Breast epithelium (tissue), 4 donors: ENCODE measurements around the gene TUBB4B. TPM values are rescaled to one million over a fixed set of nuclear protein-coding genes. Genes with fewer than 3 reads are reported as not detected.
A peak's percentile ranks its signal among the peaks of the same experiment; 100 is the strongest.

Experiments used
- DNase-seq, 2 donors: peaks; one replicate each; pipeline ENCODE4 v3.0.0-alpha.2; 2019; ENCODE audit warnings: low spot score in 2 of 2
- H3K27ac ChIP-seq, 2 donors: fragments of 200-600 bp; sonication (generic) in 1 of 2; one replicate each; pipeline ENCODE4 v1.5.1; 2016 to 2019; ENCODE audit warnings: mild to moderate bottlenecking in 1 of 2
- H3K27me3 ChIP-seq, 2 donors: fragments of 200-600 bp; sonication (generic) in 1 of 2; one replicate each; pipeline versions ENCODE4 v1.5.1 to v1.6.0; 2017 to 2019; ENCODE audit warnings: control low read depth in 1 of 2, mild to moderate bottlenecking in 1 of 2
- H3K36me3 ChIP-seq: fragments of 200-600 bp; one replicate; pipeline ENCODE4 v1.5.1; 2019
- H3K4me1 ChIP-seq, 2 donors: fragments of 200-600 bp; sonication (generic); one replicate each; pipeline ENCODE4 v1.5.1; 2016 to 2019; ENCODE audit warnings: control low read depth in 1 of 2
- H3K4me3 ChIP-seq, 3 donors: fragments of 200-600 bp; sonication (generic); 1 replicate in 2 of 3; 2 replicates in 1 of 3; pipeline ENCODE4 v1.5.1; 2016 to 2019; ENCODE audit warnings: mild to moderate bottlenecking in 3 of 3, moderate library complexity in 2 of 3
- H3K9me3 ChIP-seq, 2 donors: fragments of 200-600 bp; sonication (generic) in 1 of 2; one replicate each; pipeline ENCODE4 v1.5.1; 2016 to 2019; ENCODE audit warnings: control low read depth in 1 of 2
- CTCF ChIP-seq, 3 donors: fragments of 450-650 bp; IDR thresholded peaks; one replicate each; pipeline ENCODE4 v1.5.1; 2016 to 2017; ENCODE audit warnings: antibody characterized with exemption in 3 of 3, mild to moderate bottlenecking in 3 of 3, moderate library complexity in 3 of 3
- POLR2A ChIP-seq: fragments of 450-650 bp; IDR thresholded peaks from one replicate; pipeline ENCODE4 v1.6.1; 2016; ENCODE audit warnings: antibody characterized with exemption, mild to moderate bottlenecking, moderate library complexity
- POLR2AphosphoS5 ChIP-seq, 3 donors: sonication (generic); formaldehyde crosslinking; IDR thresholded peaks; one replicate each; pipeline ENCODE4 v1.6.1; 2017; ENCODE audit warnings: antibody characterized with exemption in 3 of 3
- intact Hi-C: fragments of 100-400 bp; cut with DNase I; formaldehyde crosslinking; loops from one replicate; pipeline ENCODE4 v1.15.1; 2023; ENCODE audit warnings: low total_unique reads
- total RNA-seq, 3 donors: library from RNA; depleted of rRNA; stranded (reverse); fragments of >200 nt; gene quantifications; one replicate each; pipeline ENCODE4 v1.1.0, GENCODE V29; 2016

The TUBB4B gene
- total RNA-seq, 3 donors from 2014 or later, result 112 to 188 (median 183) TPM

GRCh38 chr9:137234758-137235423 lies 6.2 kb upstream of the TUBB4B start:
- H3K4me1 ChIP-seq, result peaks cover 0 to 21% of the 10 kb centered on the region in 2 donors
- H3K4me3 ChIP-seq, result no peak overlapping the region
- no peak for TF ChIP-seq CTCF (IDR thresholded peaks at IDR 0.05)
- TF ChIP-seq POLR2AphosphoS5 (IDR thresholded peaks at IDR 0.05), result no peak
- intact Hi-C loops, result loop anchor here (10.0 kb wide), 1 partner anchor 120 kb away; the partner anchor contains the start of gene DPP7
- H3K36me3 ChIP-seq, result no peaks in the 10 kb centered on the region
- H3K27me3 ChIP-seq, result peaks cover 25 to 61% of the 10 kb centered on the region in 2 donors
- no peak overlapping the region for H3K27ac ChIP-seq
- H3K9me3 ChIP-seq, result no peaks in the 10 kb centered on the region
- no peak for DNase-seq

GRCh38 chr9:137235424-137236237 lies 5.5 kb upstream of the TUBB4B start:
- no peak overlapping the region for H3K27ac ChIP-seq
- no peaks in the 10 kb centered on the region for H3K36me3 ChIP-seq
- no peak for DNase-seq
- peaks cover 0 to 21% of the 10 kb centered on the region in 2 donors for H3K4me1 ChIP-seq
- H3K27me3 ChIP-seq, result peaks cover 23 to 54% of the 10 kb centered on the region in 2 donors
- peak overlapping the region in 1 of 3 donors; percentile 46 for H3K4me3 ChIP-seq
- no peaks in the 10 kb centered on the region for H3K9me3 ChIP-seq
- intact Hi-C loops, result loop anchor here (10.0 kb wide), 1 partner anchor 121 kb away; the partner anchor contains the start of gene DPP7
- TF ChIP-seq POLR2A (no peak), POLR2AphosphoS5 (IDR thresholded peaks at IDR 0.05) (no peak), CTCF (IDR thresholded peaks at IDR 0.05) (no peak)

- peak; percentile 76 to 93 for DNase-seq
Measured at GRCh38 chr9:137236238-137236935, 4.7 kb upstream of the TUBB4B start.

GRCh38 chr9:137236936-137237421 lies 4.1 kb upstream of the TUBB4B start:
- Histone ChIP-seq H3K4me3 (peak overlapping the region in 2 of 3 donors; percentile 11 to 46), H3K4me1 (peaks cover 0 to 21% of the 10 kb centered on the region in 2 donors), H3K36me3 (no peaks in the 10 kb centered on the region), H3K27ac (peak overlapping the region; percentile 80), H3K9me3 (no peaks in the 10 kb centered on the region), H3K27me3 (peaks cover 23 to 40% of the 10 kb centered on the region in 2 donors)
- TF ChIP-seq CTCF (IDR thresholded peaks at IDR 0.05) (no peak), POLR2AphosphoS5 (IDR thresholded peaks at IDR 0.05) (no peak), POLR2A (no peak)
- DNase-seq, result no peak
- intact Hi-C loops, result loop anchor here (10.0 kb wide), 1 partner anchor 122 kb away; the partner anchor contains the start of gene DPP7

More at GRCh38 chr9:137236238-137236935, 4.7 kb upstream of the TUBB4B start:
- TF ChIP-seq CTCF (IDR thresholded peaks at IDR 0.05) (peak; percentile 94 to 99 (median 99)), POLR2A (no peak)
- peaks cover 0 to 21% of the 10 kb centered on the region in 2 donors for H3K4me1 ChIP-seq
- intact Hi-C loops, result loop anchor here (10.0 kb wide), 1 partner anchor 122 kb away; the partner anchor contains the start of gene DPP7
- peak overlapping the region in 2 of 3 donors; percentile 11 to 46 for H3K4me3 ChIP-seq
- H3K9me3 ChIP-seq, result no peaks in the 10 kb centered on the region
- peak overlapping the region; percentile 80 for H3K27ac ChIP-seq
- peaks cover 23 to 46% of the 10 kb centered on the region in 2 donors for H3K27me3 ChIP-seq
- H3K36me3 ChIP-seq, result no peaks in the 10 kb centered on the region
